Breast epithelium (tissue), 3 donors: ENCODE data around the gene TVP23A.

Experiments used
- CTCF ChIP-seq, 3 donors: fragments of 450-650 bp; IDR thresholded peaks; one replicate each; pipeline ENCODE4 v1.5.1; 2016 to 2017; ENCODE audit warnings: antibody characterized with exemption in 3 of 3, mild to moderate bottlenecking in 3 of 3, moderate library complexity in 3 of 3
- POLR2A ChIP-seq: fragments of 450-650 bp; IDR thresholded peaks from one replicate; pipeline ENCODE4 v1.6.1; 2016; ENCODE audit warnings: antibody characterized with exemption, mild to moderate bottlenecking, moderate library complexity

- TF ChIP-seq CTCF (IDR thresholded peaks at IDR 0.05) (no peak), POLR2A (no peak)
Observed at GRCh38 chr16:10770907-10771306, 47.7 kb downstream of the TVP23A start.
